K562 (cell line): Measurements from ENCODE around the gene PHF1. TPM values are rescaled to one million over a fixed set of nuclear protein-coding genes. Genes with fewer than 3 reads are reported as not detected.

Experiments
- ARID3A ChIP-seq: IDR thresholded peaks from 2 replicates; pipeline ENCODE4 v1.6.1; 2012; ENCODE audit warnings: low read depth, low read length, improper control_type of control experiment, borderline replicate concordance
- CBX8 ChIP-seq: fragments of 200-600 bp; sonication (generic); IDR thresholded peaks from 2 replicates; pipeline ENCODE4 v1.6.1; 2012; ENCODE audit warnings: borderline replicate concordance, mixed run types, low read depth, mild to moderate bottlenecking, moderate library complexity, mixed read lengths, low read length, control low read depth, inconsistent platforms; ENCODE audit not compliant: poor library complexity, severe bottlenecking; ENCODE audit errors: extremely low read depth
- MCM3 ChIP-seq: fragments of 450-650 bp; IDR thresholded peaks from 2 replicates; pipeline ENCODE4 v1.6.1; 2016
- NCOA4 ChIP-seq: fragments of 450-650 bp; IDR thresholded peaks from 2 replicates; pipeline ENCODE4 v1.6.1; 2018; ENCODE audit warnings: mild to moderate bottlenecking; ENCODE audit not compliant: partially characterized antibody
- RCOR1 ChIP-seq, 2 experiments: IDR thresholded peaks; 2 replicates each; pipeline ENCODE4 v1.6.1; 2012; ENCODE audit warnings: low read depth in 2 of 2, low read length in 2 of 2, borderline replicate concordance in 1 of 2, improper control_type of control experiment in 1 of 2
- ZNF707 ChIP-seq: fragments of 250-450 bp; sonication (Bioruptor Pico); conservative IDR thresholded peaks from 2 replicates; pipeline ENCODE4 v1.8.0; 2022; ENCODE audit warnings: inconsistent platforms, mild to moderate bottlenecking, moderate library complexity
- polyA plus RNA-seq, 8 experiments: library from polyadenylated mRNA; depleted of rRNA in 4 of 8; stranded (reverse) in 5 of 8; unstranded in 3 of 8; fragments of >200 nt; fragmentation: Nextera tagmentation in 2 of 8; fragmentation: Illumina TruSeq in 1 of 8; extraction: Ambion mirVana in 2 of 8; extraction: Trizol in 1 of 8; gene quantifications; 2 replicates each; pipeline versions ENCODE4 v1.2.1 to v1.2.3, GENCODE V29; 2011 to 2014; ENCODE audit warnings: inconsistent platforms in 1 of 8, missing spikeins in 1 of 8
- total RNA-seq, 7 experiments: library from RNA; depleted of rRNA in 6 of 7; stranded (reverse); fragments of >200 nt in 6 of 7; fragmentation: Illumina TruSeq in 2 of 7; extraction: Trizol in 2 of 7; gene quantifications; 2 replicates each; pipeline versions ENCODE4 v1.2.1 to v1.2.3, GENCODE V29; 2011 to 2021; ENCODE audit warnings: low replicate concordance in 1 of 7
- TF ChIP-seq, protein P1 (sequence below): sonication (generic); formaldehyde crosslinking; IDR thresholded peaks from 2 replicates; pipeline ENCODE4 v1.8.0; 2022; ENCODE audit warnings: missing genetic modification reagents, mild to moderate bottlenecking, borderline replicate concordance

Gene PHF1
- total and polyA plus RNA-seq, 9 of the 15 experiments (the other 6 are each of a cell fraction or from before 2014, with no cell fraction given): 3.7 to 64.2 (median 33.7) TPM

- TF ChIP-seq CBX8 (no peak), MCM3 (no peak), ARID3A (no peak), RCOR1 (IDR thresholded peaks at IDR 0.05; ENCODE audit: borderline replicate concordance in 1 of 2, low read depth in 2 of 2, low read length in 2 of 2) (peak in 1 of 2 experiments; percentile 66; a peak in 1 of 4 replicates), ZNF707 (CRISPR knock-in tag) (no peak), NCOA4 (no peak)
- TF ChIP-seq, protein P1, sequence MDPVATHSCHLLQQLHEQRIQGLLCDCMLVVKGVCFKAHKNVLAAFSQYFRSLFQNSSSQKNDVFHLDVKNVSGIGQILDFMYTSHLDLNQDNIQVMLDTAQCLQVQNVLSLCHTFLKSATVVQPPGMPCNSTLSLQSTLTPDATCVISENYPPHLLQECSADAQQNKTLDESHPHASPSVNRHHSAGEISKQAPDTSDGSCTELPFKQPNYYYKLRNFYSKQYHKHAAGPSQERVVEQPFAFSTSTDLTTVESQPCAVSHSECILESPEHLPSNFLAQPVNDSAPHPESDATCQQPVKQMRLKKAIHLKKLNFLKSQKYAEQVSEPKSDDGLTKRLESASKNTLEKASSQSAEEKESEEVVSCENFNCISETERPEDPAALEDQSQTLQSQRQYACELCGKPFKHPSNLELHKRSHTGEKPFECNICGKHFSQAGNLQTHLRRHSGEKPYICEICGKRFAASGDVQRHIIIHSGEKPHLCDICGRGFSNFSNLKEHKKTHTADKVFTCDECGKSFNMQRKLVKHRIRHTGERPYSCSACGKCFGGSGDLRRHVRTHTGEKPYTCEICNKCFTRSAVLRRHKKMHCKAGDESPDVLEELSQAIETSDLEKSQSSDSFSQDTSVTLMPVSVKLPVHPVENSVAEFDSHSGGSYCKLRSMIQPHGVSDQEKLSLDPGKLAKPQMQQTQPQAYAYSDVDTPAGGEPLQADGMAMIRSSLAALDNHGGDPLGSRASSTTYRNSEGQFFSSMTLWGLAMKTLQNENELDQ: no peak
These were observed 3.9 kb downstream of the PHF1 start (continued) for GRCh38 chr6:33414592-33415271.
